CD4-positive, alpha-beta T cell (primary cell): ENCODE results near the gene AKT1. TPM values are rescaled to one million over a fixed set of nuclear protein-coding genes. Genes with fewer than 3 reads are reported as not detected.

ENCODE experiments used
- ATAC-seq: fragments of 200-7000 bp; cut with Tn5 transposase; one replicate; pipeline ENCODE4 v1.10.0; 2022; ENCODE audit warnings: mild to moderate bottlenecking; ENCODE audit not compliant: poor library complexity
- CTCF ChIA-PET: fragments of 350-600 bp; sonication (Branson Sonifier 250); formaldehyde crosslinking; loops from one replicate; lab custom pipeline; 2021; ENCODE audit warnings: antibody characterized with exemption, inconsistent platforms; lab: Charles Lee
- POLR2A ChIA-PET: fragments of 350-600 bp; sonication (Branson Sonifier 250); formaldehyde crosslinking; loops from one replicate; lab custom pipeline; 2021; ENCODE audit warnings: antibody characterized with exemption, inconsistent platforms; lab: Charles Lee
- DNase-seq, 14 experiments: peaks; one replicate each; pipeline ENCODE4 v3.0.0-alpha.2; 2013 to 2020; ENCODE audit warnings: mixed read lengths in 2 of 14
- H3K27ac ChIP-seq, 2 donors: one replicate each; pipeline versions ENCODE4 v1.5.1 to v1.7.0; 2013; ENCODE audit warnings: low read length in 2 of 2, low read depth in 1 of 2, mild to moderate bottlenecking in 1 of 2
- H3K27me3 ChIP-seq, 2 experiments: 1 replicate in 1 of 2; 2 replicates in 1 of 2; pipeline versions ENCODE4 v1.6.1 to v1.7.0; 2013; ENCODE audit warnings: low read length in 2 of 2, control low read depth in 1 of 2, mild to moderate bottlenecking in 1 of 2, moderate library complexity in 1 of 2; ENCODE audit not compliant: insufficient read depth in 2 of 2, control insufficient read depth in 1 of 2
- H3K36me3 ChIP-seq: one replicate; pipeline ENCODE4 v1.6.1; 2013; ENCODE audit warnings: low read length, control low read depth; ENCODE audit not compliant: insufficient read depth
- H3K4me1 ChIP-seq: one replicate; pipeline ENCODE4 v1.6.1; 2013; ENCODE audit warnings: low read length, control low read depth; ENCODE audit not compliant: insufficient read depth
- H3K4me3 ChIP-seq: one replicate; pipeline ENCODE4 v1.5.1; 2013; ENCODE audit warnings: mild to moderate bottlenecking, low read length, moderate library complexity
- H3K9me3 ChIP-seq, 2 experiments: 1 replicate in 1 of 2; 2 replicates in 1 of 2; pipeline versions ENCODE4 v1.6.1 to v1.7.0; 2013; ENCODE audit warnings: low read length in 2 of 2, mild to moderate bottlenecking in 2 of 2, control low read depth in 1 of 2, moderate library complexity in 1 of 2; ENCODE audit not compliant: control insufficient read depth in 1 of 2, insufficient read depth in 1 of 2
- H3K27ac Mint-ChIP-seq: one replicate; pipeline ENCODE4 v1.8.0; 2020; ENCODE audit warnings: mixed read lengths
- H3K27me3 Mint-ChIP-seq: one replicate; pipeline ENCODE4 v1.8.0; 2021; ENCODE audit warnings: mixed read lengths
- H3K36me3 Mint-ChIP-seq: one replicate; pipeline ENCODE4 v1.8.0; 2021; ENCODE audit warnings: low read depth, mixed read lengths
- H3K4me1 Mint-ChIP-seq: one replicate; pipeline ENCODE4 v1.8.0; 2021; ENCODE audit warnings: low read depth, mixed read lengths
- H3K4me3 Mint-ChIP-seq: one replicate; pipeline ENCODE4 v1.8.0; 2020; ENCODE audit warnings: mild to moderate bottlenecking, mixed read lengths
- H3K9me3 Mint-ChIP-seq: one replicate; pipeline ENCODE4 v1.8.0; 2020; ENCODE audit warnings: mixed read lengths
- intact Hi-C, 2 experiments: fragments of 100-400 bp; cut with DNase I in 1 of 2; cut with micrococcal nuclease in 1 of 2; formaldehyde crosslinking; loops; one replicate each; pipeline versions ENCODE4 v1.15.1 to v1.9.0; 2023 to 2025; cut with DNase I, micrococcal nuclease
- total RNA-seq, 174 experiments: library from RNA in 2 of 174; stranded (reverse) in 2 of 174; gene quantifications; one replicate each; pipeline ENCODE4 v1.2.3 and lab custom pipeline; 2021 to 2026
- TF ChIP-seq, protein P1 (sequence below): fragments of 200-600 bp; IDR thresholded peaks from one replicate; pipeline ENCODE4 v1.8.0; 2022; ENCODE audit warnings: antibody characterized with exemption, mild to moderate bottlenecking

Gene AKT1
- total RNA-seq, 2 experiments from 2014 or later: 58.8 to 66.5 TPM

DNA sequence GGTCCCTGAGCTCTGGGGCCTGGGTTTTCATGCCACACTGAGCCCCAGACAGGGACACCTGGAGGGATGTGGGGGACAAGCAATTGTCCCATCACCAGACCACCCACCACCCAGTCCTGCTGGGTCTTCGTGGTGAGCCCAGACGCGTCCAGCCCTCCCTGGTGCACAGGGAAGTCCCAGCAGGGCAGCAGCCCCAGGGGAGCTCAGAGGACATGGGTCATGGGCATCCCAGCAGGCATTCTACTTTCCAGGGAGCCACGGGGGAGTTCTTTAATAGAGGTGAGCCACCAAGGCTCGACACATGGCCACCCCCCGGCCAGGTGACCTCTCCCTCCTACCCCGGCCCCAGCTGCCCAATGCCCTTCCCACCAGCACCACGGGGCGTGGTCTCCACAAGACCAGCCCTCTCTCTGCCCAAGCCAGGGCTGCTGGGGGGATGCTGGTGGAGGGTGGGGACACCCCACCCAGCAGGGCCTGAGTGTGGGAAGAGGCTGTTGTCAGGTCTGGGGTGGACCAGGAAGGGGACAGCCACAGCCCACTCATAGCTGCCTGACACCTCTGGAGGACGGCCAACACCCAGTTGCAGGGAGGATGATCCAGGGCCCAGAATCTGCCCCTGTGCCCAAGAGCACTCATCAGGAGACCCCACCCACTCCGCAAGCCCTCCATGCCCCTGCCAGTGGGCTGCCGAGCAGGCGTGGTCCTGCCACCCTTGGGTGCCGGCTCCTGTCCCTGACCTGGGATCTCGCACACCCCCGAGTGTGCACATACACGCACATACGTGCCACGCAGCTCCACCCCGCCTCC lies 14.1 kb downstream of the AKT1 start:
- no peaks in the 10 kb centered on the region for H3K27me3 Mint-ChIP-seq
- Histone ChIP-seq H3K9me3 (no peaks in the 10 kb centered on the region), H3K4me1 (peaks cover 18% of the 10 kb centered on the region), H3K27me3 (no peaks in the 10 kb centered on the region), H3K36me3 (peaks cover 21% of the 10 kb centered on the region), H3K4me3 (no peak overlapping the region), H3K27ac (no peak overlapping the region)
- ChIA-PET POLR2A (interaction anchor here (0.6 to 1.1 kb wide), 2 partner anchors 13 to 28 kb away, joined by 3 to 4 read pairs; partner anchors contain the start of gene SIVA1), CTCF (no interaction called here)
- DNase-seq: no peak
- H3K4me1 Mint-ChIP-seq: peaks cover 6% of the 10 kb centered on the region
- H3K27ac Mint-ChIP-seq: no peak overlapping the region
- no peak for ATAC-seq
- H3K4me3 Mint-ChIP-seq: no peak overlapping the region
- TF ChIP-seq, protein P1, sequence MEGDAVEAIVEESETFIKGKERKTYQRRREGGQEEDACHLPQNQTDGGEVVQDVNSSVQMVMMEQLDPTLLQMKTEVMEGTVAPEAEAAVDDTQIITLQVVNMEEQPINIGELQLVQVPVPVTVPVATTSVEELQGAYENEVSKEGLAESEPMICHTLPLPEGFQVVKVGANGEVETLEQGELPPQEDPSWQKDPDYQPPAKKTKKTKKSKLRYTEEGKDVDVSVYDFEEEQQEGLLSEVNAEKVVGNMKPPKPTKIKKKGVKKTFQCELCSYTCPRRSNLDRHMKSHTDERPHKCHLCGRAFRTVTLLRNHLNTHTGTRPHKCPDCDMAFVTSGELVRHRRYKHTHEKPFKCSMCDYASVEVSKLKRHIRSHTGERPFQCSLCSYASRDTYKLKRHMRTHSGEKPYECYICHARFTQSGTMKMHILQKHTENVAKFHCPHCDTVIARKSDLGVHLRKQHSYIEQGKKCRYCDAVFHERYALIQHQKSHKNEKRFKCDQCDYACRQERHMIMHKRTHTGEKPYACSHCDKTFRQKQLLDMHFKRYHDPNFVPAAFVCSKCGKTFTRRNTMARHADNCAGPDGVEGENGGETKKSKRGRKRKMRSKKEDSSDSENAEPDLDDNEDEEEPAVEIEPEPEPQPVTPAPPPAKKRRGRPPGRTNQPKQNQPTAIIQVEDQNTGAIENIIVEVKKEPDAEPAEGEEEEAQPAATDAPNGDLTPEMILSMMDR: no peak
- intact Hi-C loops: no loop called here
- H3K36me3 Mint-ChIP-seq: peaks cover 7% of the 10 kb centered on the region
- no peaks in the 10 kb centered on the region for H3K9me3 Mint-ChIP-seq

DNA sequence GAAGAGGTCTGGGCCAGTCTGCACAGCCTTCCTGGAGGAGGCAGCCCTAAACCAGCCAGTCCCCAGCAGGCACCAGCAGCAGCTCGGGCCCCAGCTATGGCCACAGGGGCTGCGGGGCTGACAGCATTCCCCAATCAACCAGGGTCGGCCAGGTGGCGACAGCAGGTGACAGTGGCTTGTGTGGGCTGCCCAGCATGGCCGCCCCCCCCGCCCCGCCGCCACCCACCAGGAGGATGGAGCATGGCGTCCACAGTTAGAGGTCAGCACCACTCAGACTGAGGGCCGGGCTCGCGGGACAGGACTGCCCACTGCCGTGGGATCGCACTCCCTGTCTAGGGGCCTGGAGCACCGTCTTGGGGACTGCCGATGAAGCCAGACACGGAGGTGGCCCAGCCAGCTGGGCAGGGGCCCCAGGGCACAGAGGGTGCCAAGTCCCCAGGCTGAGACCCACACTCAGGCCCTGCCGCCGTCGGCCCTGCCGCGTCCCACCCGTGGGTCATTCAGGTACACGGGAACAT lies 15.0 kb downstream of the AKT1 start:
- Mint-ChIP-seq H3K27ac (no peak overlapping the region), H3K36me3 (peaks cover 7% of the 10 kb centered on the region), H3K9me3 (no peaks in the 10 kb centered on the region), H3K4me3 (no peak overlapping the region), H3K4me1 (peaks cover 2% of the 10 kb centered on the region), H3K27me3 (no peaks in the 10 kb centered on the region)
- TF ChIP-seq, protein P1: no peak
- Histone ChIP-seq H3K36me3 (peaks cover 23% of the 10 kb centered on the region), H3K4me3 (no peak overlapping the region), H3K27me3 (no peaks in the 10 kb centered on the region), H3K9me3 (no peaks in the 10 kb centered on the region), H3K4me1 (peaks cover 9% of the 10 kb centered on the region), H3K27ac (no peak overlapping the region)
- ChIA-PET CTCF (no interaction called here), POLR2A (interaction anchor here (0.6 to 1.1 kb wide), 2 partner anchors 12 to 27 kb away, joined by 3 to 4 read pairs; partner anchors contain the start of gene SIVA1)
- DNase-seq (no peak), ATAC-seq (no peak)
- intact Hi-C loops: no loop called here

DNA sequence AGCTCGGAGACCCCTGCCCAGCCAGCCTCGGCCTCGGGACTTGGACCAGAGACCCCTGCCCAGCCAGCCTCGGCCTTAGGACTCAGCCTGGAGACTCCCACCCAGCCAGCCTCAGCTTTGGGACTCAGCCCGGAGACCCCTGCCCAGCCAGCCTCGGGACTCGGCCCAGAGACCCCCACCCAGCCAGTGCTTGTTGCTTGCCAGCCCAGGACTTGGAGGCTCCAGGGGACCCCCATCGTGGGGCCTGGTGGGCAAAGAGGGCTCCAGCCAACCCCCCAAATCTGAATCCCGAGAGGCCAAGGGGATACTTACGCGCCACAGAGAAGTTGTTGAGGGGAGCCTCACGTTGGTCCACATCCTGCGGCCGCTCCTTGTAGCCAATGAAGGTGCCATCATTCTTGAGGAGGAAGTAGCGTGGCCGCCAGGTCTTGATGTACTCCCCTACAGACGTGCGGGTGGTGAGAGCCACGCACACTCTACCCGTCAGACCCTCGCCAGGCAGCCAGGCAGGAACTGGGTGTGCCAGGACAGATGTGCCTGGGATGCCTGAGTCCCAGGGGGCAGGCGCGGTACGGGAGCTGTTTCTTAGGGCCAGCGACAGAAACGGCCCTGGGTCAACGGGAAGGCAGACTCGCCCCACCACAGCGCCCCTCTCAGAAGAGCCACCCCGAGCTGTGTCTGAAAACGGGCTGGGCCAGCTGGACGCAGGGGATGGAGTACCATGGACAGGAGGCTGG lies 15.6 kb downstream of the AKT1 start:
- H3K4me3 Mint-ChIP-seq: no peak overlapping the region
- TF ChIP-seq, protein P1: no peak
- Histone ChIP-seq H3K27me3 (no peaks in the 10 kb centered on the region), H3K36me3 (peaks cover 23% of the 10 kb centered on the region), H3K4me3 (no peak overlapping the region), H3K9me3 (no peaks in the 10 kb centered on the region), H3K27ac (no peak overlapping the region), H3K4me1 (peaks cover 7% of the 10 kb centered on the region)
- H3K4me1 Mint-ChIP-seq: no peaks in the 10 kb centered on the region
- H3K9me3 Mint-ChIP-seq: no peaks in the 10 kb centered on the region
- no peak overlapping the region for H3K27ac Mint-ChIP-seq
- ChIA-PET POLR2A (interaction anchor here (1.1 kb wide), 1 partner anchor 11 kb away, joined by 4 read pairs; no protein-coding TSS in a partner anchor), CTCF (no interaction called here)
- DNase-seq (no peak), ATAC-seq (no peak)
- peaks cover 7% of the 10 kb centered on the region for H3K36me3 Mint-ChIP-seq
- intact Hi-C loops: no loop called here
- H3K27me3 Mint-ChIP-seq: no peaks in the 10 kb centered on the region
